GM12874 (cell line): ENCODE data around the gene ACOT9.
A peak's percentile ranks its signal among the peaks of the same experiment; 100 is the strongest.

Source experiments
- TF ChIP-seq, protein P1 (sequence below): IDR thresholded peaks from 2 replicates; pipeline ENCODE4 v1.5.1; 2011; ENCODE audit warnings: low read depth, mild to moderate bottlenecking, control low read depth, low read length, moderate library complexity; ENCODE audit not compliant: insufficient read depth

ACOT9 gene

DNA sequence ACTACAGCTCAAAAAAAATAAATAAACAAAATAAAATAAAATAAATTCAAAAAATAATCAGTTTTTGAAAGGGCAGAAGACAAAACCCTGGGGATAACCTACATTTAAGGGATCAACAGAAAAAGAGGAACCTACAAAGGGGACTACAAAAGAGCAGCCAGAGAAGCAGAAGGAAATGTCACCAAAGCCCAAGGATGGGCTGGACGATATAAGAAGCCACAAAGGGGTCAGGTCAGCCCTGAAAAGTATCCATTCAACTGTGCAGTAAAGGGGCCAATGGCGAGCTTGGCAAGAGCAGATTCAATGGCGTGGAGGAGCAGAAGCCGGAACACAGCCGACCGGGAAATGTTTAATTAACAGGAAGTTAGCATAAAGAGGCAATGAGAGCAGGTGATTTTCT is 16.9 kb downstream of the ACOT9 start:
- TF ChIP-seq, protein P1, sequence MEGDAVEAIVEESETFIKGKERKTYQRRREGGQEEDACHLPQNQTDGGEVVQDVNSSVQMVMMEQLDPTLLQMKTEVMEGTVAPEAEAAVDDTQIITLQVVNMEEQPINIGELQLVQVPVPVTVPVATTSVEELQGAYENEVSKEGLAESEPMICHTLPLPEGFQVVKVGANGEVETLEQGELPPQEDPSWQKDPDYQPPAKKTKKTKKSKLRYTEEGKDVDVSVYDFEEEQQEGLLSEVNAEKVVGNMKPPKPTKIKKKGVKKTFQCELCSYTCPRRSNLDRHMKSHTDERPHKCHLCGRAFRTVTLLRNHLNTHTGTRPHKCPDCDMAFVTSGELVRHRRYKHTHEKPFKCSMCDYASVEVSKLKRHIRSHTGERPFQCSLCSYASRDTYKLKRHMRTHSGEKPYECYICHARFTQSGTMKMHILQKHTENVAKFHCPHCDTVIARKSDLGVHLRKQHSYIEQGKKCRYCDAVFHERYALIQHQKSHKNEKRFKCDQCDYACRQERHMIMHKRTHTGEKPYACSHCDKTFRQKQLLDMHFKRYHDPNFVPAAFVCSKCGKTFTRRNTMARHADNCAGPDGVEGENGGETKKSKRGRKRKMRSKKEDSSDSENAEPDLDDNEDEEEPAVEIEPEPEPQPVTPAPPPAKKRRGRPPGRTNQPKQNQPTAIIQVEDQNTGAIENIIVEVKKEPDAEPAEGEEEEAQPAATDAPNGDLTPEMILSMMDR: no peak

DNA sequence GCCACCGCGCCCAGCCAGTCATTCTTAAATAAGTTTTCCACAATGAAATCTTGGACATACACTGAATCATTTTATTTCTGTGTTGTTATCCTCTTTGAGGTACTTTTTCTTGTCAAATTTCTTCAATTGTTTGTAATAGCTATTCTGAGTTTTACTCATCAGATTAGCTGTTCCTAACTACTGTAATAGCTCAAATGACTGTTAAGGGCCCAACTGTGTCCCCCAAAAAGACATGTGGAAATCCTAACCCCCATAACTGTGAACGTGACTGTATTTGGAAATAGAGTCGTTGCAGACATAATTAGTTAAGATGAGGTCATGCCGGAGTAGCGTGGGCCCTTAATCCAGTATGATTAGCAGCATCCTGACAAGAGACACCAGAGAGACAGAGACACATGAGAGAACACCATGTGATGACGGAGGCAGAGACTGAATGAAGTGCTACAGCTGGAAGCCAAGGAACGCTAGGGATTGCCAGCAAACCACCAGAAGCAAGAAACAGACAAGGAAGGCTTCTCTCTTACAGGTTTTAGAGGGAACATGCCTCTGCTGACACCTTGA is 22.9 kb downstream of the ACOT9 start:
- TF ChIP-seq, protein P1: no peak

DNA sequence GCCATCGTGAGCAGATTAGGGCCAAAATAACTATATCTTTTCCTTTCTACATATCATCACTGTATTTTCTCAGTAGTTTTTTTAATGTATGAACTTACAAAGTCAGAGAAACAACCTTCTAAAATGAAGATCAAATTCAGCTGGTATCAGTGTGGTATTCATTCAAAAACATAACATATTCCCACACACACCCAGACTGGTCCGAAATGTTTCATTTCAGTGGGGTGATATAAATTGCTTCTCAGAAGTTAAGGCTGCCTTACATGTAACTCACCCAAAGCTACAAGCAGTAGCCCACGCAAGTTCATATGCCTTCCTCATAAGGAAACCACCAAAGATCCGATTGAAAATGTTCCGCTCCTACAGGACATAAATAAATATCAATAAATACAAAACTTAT is 37.8 kb downstream of the ACOT9 start:
- TF ChIP-seq, protein P1: no peak

DNA sequence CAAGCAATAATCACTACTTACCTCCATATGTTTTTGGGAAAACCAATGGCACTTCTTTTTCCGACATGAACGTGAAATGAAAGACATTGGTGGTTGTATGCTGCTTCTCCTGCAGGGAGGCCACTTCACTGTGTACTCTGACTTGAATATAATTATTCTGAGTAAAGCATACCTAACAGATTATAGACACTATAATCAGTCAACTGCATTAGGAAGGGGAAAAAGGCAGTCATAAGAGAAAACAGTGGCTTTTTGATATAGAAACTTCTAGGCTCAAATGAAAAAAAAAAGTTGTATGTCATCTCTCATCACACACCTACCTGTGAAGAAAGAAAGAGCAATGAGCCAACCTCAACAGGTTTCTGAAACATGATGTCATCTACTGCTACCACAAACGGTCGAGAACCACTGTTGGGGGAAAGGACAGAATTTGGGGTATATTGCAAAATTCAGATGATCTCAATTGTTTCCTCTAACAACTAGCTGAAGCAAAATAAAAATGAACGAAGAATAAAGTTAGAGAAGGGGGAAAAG is 38.3 kb downstream of the ACOT9 start:
- TF ChIP-seq, protein P1: no peak

DNA sequence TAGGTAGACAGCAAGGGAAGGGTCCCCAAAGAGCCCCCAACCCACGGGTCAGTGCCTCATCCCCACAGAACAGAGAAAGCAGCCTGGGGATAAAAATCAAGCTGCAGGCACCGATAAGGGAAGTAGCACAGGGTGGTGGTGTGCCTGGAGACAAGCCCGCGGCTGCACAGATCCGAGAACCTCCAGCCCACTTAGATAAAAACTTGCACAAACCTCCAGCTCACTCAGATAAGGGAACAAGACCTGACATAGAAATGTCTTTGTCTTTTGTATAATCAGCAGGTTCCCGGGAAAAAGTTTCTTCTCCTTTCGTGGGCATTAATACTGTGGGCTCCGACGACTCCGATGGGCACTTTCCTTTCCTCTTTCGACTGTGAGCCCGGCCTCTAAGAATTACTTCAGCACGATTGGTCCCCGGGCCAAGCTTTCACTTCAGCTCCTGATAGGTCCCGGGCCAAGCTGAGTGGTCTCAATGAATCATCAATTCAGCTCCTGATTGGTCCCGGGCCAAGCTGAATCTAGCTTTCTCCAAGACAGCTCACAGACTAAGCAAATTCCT is 43.4 kb downstream of the ACOT9 start:
- TF ChIP-seq, protein P1: no peak

DNA sequence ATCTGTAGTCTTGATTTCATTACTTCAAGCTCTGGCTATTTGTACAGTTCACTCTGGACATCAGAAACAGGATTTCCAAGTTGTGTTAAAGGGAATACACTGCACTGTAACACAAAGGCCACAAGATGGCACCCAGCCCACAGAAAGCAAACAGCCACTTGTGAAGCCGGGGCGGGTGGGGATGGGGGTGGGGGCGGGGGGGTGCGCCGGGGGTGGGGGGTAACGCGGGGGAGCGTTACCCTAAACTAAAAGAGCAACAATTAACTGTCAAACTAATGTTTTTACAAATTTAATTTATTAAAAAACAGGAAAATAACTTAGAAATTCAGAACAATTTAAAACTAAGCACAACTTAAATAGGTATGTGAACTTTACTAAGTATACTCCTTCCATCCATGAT is 48.5 kb downstream of the ACOT9 start:
- TF ChIP-seq, protein P1: peak; percentile 46

DNA sequence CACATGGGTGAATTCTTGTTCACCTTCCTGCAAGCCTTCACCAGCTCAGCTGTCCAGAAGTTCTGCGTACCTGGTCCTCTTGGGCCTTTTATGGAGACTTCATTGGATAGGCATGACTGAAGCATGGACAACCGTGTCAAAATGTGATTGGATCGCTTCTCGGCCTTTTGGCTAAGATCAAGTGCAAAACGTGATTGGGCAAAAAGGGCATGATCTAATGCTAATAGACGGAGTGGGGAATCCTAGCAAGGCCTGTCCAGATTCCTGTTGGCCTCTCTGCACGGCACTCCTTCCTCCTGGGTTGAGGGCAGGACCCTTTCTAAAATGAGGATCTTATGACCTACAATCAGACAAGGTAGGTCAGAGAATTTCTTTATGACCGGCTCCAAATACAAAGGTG is 50.9 kb downstream of the ACOT9 start:
- TF ChIP-seq, protein P1: no peak
